ENCODE measurements around the gene COG8.
"Not testable (repeated sequence)": the region's sequence is repeated elsewhere in the genome, so short reads cannot be mapped to it uniquely, and the experiment has no call there.

The COG8 gene

GRCh38 chr16:69339289-69340094 lies at the start of gene COG8, which contains the start of gene NIP7:
Gene COG8, minus strand, starts transcription at chr16:69339564. Its CDS starts 12 bp downstream, at chr16:69339552.
Gene NIP7, plus strand, starts transcription at chr16:69339772. Its CDS starts 58 bp downstream, at chr16:69339830.
- peak; percentile 67 to 98 (median 93) for DNase-seq

- no peak for DNase-seq
Observed at GRCh38 chr16:69386596-69386995, 47.2 kb upstream of the COG8 start.

- no peak for DNase-seq
Observed at GRCh38 chr16:69384974-69385373, 45.6 kb upstream of the COG8 start.

GRCh38 chr16:69382421-69382820 lies 43.1 kb upstream of the COG8 start:
- DNase-seq = no peak

GRCh38 chr16:69381231-69381630 lies 41.9 kb upstream of the COG8 start:
- DNase-seq = no peak

DNA sequence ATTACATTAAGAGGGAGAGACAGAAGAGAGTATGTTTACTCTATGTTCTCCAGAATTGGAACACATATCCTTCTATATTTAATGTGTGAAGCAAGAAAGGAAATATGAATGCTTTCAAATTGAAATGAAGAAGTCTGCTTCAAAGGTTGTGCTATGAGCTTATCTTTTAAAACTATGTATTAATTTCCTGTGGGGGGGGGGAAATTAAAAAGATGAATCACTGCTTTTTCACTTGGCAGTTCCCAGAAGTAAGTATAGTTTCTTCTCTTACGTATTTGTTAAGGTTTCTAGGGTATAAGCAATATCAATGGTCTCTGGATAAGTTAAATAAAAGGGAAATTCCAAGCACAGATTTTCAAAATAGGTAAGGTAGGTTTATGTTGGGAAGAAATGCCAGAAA lies 39.4 kb upstream of the COG8 start:
- no peak for DNase-seq

GRCh38 chr16:69378036-69378435 lies 38.7 kb upstream of the COG8 start:
- DNase-seq = no peak

DNA sequence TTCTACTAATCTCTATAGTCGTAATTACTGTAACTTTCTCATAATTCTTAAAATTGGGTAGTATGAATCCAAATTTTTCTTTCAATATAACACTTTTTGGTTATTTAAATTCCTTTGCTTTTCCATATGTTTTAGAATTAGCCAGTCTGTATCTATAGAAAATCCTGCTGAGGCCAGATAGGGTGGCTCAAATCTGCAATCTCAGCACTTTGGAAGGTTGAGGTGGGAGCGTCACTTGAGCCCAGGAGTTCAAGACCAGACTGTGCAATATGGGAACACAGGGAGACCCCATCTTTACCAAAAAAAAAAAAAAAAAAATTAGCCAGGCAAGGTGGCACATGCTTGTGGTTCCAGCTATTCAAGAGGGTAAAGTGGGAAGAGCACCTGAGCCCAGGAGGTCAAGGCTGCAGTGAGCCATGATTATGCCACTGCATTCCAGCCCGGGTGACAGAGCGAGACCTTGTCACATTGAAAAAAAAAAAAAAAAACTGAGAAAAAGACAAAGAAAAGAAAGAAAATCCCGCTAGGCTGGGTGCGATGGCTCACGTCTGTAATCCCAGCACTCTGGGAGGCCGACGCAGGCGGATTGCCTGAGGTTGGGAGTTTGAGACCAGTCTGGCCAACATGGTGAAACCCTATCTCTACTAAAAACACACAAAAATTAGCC lies 37.2 kb upstream of the COG8 start:
- no peak for DNase-seq

GRCh38 chr16:69373019-69373418 lies 33.7 kb upstream of the COG8 start:
- DNase-seq = no peak

GRCh38 chr16:69371564-69371963 lies 32.2 kb upstream of the COG8 start:
- no peak for DNase-seq

DNA sequence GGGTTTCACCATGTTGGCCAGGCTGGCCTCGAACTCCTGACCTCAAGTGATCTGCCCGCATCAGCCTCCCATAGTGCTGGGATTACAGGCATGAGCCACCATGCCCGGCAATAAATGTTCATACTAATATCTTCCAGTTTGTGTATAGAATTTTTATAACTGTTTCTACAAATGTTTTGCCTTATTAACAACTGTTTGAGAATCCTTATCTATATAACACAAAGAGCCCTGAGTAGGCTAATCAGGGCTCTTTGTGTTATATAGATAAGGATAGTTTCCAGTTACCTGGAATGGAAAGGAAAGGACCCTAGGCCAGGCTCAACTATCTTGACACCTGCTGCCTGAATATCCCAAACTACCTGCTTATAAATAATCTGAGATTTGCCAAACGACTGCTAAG lies 29.5 kb upstream of the COG8 start:
- DNase-seq = no peak

DNA sequence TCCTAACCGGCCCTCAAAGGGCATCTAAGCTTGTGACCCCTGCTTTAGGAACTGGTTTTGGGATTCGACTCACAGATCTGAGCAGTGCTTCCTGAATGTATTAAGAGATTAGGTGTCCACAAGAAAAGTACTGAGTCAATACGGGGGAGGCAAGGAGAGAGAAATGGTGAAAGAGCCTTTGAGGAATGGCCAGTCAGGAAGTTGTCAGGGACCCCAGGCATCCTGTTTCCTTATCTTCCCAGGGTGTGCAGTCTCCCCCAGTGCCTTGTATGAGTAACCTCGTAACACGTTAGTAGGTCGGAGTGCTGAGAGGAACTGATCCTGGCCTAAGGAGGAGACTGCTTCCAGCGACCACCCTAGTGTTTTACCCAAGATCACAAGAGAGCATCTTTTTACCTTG lies 28.6 kb upstream of the COG8 start:
- DNase-seq = no peak

- DNase-seq = no peak
Observed at GRCh38 chr16:69366431-69366830, 27.1 kb upstream of the COG8 start.

GRCh38 chr16:69365901-69366300 lies 26.5 kb upstream of the COG8 start:
- no peak for DNase-seq

DNA sequence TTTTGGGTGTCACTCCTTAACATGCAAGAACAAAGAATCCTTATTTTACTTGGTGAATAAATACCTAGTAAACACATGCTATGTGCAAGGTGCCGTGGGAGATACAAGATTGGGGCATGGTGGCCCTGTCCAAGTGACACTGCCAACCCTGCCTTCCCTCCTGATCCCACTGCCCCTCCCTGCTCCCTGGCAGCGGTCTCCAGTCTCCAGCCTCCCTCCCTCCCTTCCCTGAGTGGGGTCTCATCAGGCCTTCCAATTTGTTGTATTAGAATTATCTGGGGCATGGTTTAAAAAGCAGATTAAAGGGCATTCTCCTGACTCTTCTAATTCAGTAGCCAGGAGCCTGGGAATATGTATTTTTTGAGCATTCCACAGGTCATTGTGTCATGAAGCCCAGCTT lies 24.7 kb upstream of the COG8 start:
- no peak for DNase-seq

DNA sequence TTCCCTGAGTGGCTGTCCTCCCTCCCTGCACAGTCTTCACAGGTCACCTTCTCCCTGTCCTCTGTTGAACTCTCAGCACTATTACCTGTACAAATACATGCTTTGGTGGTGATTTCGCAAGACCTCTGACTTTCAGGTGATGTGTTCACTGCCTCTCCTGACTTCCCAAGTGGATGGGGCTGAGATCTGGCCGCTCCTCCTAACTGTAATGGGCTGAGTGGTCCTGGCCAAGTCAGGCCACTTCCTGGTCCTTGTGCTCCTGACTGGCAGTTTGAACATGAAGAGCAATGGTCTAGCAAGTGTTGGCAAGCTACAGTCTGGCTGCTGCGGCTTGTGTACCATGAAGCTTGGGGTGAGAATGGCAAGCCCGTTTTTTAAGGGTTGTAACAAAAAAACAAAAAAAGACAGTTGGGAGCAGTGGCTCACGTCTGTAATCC lies 23.9 kb upstream of the COG8 start:
- no peak for DNase-seq

GRCh38 chr16:69360070-69360469 lies 20.7 kb upstream of the COG8 start:
- not testable (repeated sequence) for DNase-seq

GRCh38 chr16:69351309-69352027 lies 12.1 kb upstream of the COG8 start, which contains the start of gene TMED6:
Gene TMED6, minus strand, starts transcription at chr16:69351786. Its CDS starts 33 bp downstream, at chr16:69351753.
- DNase-seq = no peak

DNA sequence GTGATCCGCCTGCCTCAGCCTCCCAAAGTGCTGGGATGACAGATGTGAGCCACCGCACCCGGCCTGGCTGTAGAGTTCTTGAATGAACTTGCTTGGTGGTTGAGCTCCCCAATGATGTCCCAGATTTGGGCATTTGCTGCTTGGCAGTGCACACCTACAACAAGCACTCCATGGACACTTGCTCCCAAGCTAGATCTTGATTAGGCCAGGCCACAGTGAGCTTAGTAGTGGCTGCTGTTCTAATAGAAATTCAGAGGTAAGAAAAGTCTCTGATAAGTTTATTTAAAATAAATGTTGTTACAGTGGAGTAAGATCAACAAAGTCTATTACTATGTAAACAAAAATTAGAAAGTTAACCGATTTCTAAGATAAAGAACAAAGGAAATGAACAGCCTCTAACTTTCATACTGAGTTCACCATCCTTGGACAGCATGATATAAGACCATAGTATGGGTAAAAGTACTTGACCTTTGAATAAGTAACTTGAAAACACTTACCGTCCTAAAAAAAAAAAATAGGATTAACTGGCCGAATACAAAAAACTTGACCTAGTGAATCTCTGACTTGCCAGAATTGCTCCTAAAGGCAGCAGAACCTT lies 11.3 kb upstream of the COG8 start:
- no peak for DNase-seq

DNA sequence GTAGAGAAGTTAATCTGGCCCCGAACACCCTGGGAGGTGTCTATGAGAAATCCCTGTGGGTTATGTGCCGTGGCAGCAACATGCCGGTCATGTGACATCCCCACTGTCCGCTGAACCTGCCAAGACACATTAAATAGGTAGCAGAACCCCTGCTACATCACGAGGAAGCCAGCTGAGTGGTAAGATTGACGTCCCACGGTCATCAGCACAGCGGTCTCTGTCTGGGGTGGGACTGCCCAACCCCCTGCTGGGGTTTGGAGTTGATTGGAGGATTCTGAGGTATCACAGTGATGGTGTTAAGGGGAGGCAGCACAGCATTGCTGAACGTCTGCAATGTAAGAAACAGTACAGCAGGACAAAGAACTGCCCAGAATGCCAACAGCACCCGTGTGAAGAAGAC lies 10.2 kb upstream of the COG8 start:
- no peak for DNase-seq

- DNase-seq = no peak
Observed at GRCh38 chr16:69348222-69348621, 8.9 kb upstream of the COG8 start.

GRCh38 chr16:69346683-69347082 lies 7.3 kb upstream of the COG8 start:
- no peak for DNase-seq
